CD4-positive, alpha-beta memory T cell (primary cell): ENCODE results near the gene CALML6. TPM values are rescaled to one million over a fixed set of nuclear protein-coding genes. Genes with fewer than 3 reads are reported as not detected.
A peak's percentile ranks its signal among the peaks of the same experiment; 100 is the strongest.

Experiments
- CTCF ChIA-PET: fragments of 350-600 bp; sonication (Branson Sonifier 250); formaldehyde crosslinking; loops from one replicate; lab custom pipeline; 2021; ENCODE audit warnings: inconsistent platforms; ENCODE audit not compliant: partially characterized antibody; lab: Charles Lee
- POLR2A ChIA-PET: fragments of 350-600 bp; sonication (Branson Sonifier 250); formaldehyde crosslinking; loops from one replicate; lab custom pipeline; 2021; ENCODE audit not compliant: partially characterized antibody; lab: Charles Lee
- DNase-seq, 5 donors: peaks; one replicate each; pipeline versions ENCODE4 v3.0.0 to v3.0.0-alpha.2; 2020 to 2022; ENCODE audit warnings: mixed read lengths in 1 of 5
- H3K27ac ChIP-seq: one replicate; pipeline ENCODE4 v1.7.0; 2013; ENCODE audit warnings: low read depth, low read length
- H3K27me3 ChIP-seq: 2 replicates; pipeline ENCODE4 v1.7.0; 2013; ENCODE audit warnings: mild to moderate bottlenecking, low read length, moderate library complexity; ENCODE audit not compliant: insufficient read depth
- H3K36me3 ChIP-seq: 2 replicates; pipeline ENCODE4 v1.7.0; 2013; ENCODE audit warnings: mild to moderate bottlenecking, low read length, moderate library complexity; ENCODE audit not compliant: insufficient read depth
- H3K4me1 ChIP-seq: 2 replicates; pipeline ENCODE4 v1.7.0; 2013; ENCODE audit warnings: mild to moderate bottlenecking, low read length, moderate library complexity; ENCODE audit not compliant: insufficient read depth
- H3K4me3 ChIP-seq, 2 donors: one replicate each; pipeline ENCODE4 v1.7.0; 2013; ENCODE audit warnings: low read length in 2 of 2, mild to moderate bottlenecking in 1 of 2
- H3K9me3 ChIP-seq, 2 donors: one replicate each; pipeline ENCODE4 v1.7.0; 2013; ENCODE audit warnings: low read length in 2 of 2, control low read depth in 1 of 2; ENCODE audit not compliant: control insufficient read depth in 1 of 2
- H3K27ac Mint-ChIP-seq, 7 donors: one replicate each; pipeline ENCODE4 v1.8.0; 2020 to 2021; ENCODE audit warnings: mixed read lengths in 7 of 7, mild to moderate bottlenecking in 6 of 7, inconsistent platforms in 3 of 7, moderate library complexity in 3 of 7
- H3K27me3 Mint-ChIP-seq, 2 donors: one replicate each; pipeline ENCODE4 v1.8.0; 2020 to 2021; ENCODE audit warnings: mixed read lengths in 2 of 2
- H3K36me3 Mint-ChIP-seq, 2 donors: one replicate each; pipeline ENCODE4 v1.8.0; 2020 to 2021; ENCODE audit warnings: mixed read lengths in 2 of 2, inconsistent platforms in 1 of 2, mild to moderate bottlenecking in 1 of 2
- H3K4me1 Mint-ChIP-seq, 4 donors: one replicate each; pipeline ENCODE4 v1.8.0; 2020 to 2021; ENCODE audit warnings: mixed read lengths in 4 of 4, mild to moderate bottlenecking in 1 of 4
- H3K4me3 Mint-ChIP-seq, 8 donors: one replicate each; pipeline ENCODE4 v1.8.0; 2020 to 2021; ENCODE audit warnings: mixed read lengths in 8 of 8, mild to moderate bottlenecking in 7 of 8, moderate library complexity in 6 of 8, inconsistent platforms in 3 of 8
- H3K9me3 Mint-ChIP-seq, 8 donors: one replicate each; pipeline ENCODE4 v1.8.0; 2020 to 2021; ENCODE audit warnings: mixed read lengths in 8 of 8, mild to moderate bottlenecking in 5 of 8, inconsistent platforms in 3 of 8, moderate library complexity in 1 of 8
- intact Hi-C: fragments of 100-400 bp; cut with micrococcal nuclease; formaldehyde crosslinking; loops from one replicate; pipeline ENCODE4 v1.15.1; 2023
- polyA plus RNA-seq, 2 donors: library from polyadenylated mRNA; unstranded; fragments of 300-500 nt; fragmentation: Illumina TruSeq; gene quantifications; one replicate each; pipeline ENCODE4 v1.2.3, GENCODE V29; 2021
- total RNA-seq, 2 experiments: library from RNA; stranded (reverse); gene quantifications; one replicate each; pipeline ENCODE4 v1.2.3, GENCODE V29; 2021

Gene CALML6
- total and polyA plus RNA-seq, 4 experiments from 2014 or later = 0.44 to 0.78 TPM; not detected in 2

DNA sequence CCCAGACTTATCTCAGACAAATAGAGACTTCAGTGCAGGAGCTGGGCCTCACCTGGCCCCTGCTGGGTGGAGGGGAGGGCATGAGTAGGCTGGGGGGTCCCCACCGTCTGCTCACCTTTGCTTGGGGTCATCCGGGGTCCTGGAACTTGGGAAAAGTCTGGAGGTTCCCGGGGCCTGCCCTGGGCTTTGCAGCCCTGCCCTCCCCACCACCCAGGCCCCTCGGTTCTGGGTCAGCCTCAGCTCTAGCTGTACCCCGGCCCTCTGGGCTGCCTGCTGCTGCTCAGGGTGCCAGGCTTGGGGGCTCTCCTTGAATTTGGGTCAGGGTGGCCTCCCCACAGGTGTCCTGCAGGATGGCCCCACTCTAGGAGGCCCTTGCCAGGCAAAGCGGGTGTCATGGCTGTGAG lies 6.4 kb downstream of the CALML6 start:
- intact Hi-C loops = no loop called here
- Histone ChIP-seq H3K9me3 (no peaks in the 10 kb centered on the region), H3K27me3 (no peaks in the 10 kb centered on the region), H3K36me3 (no peaks in the 10 kb centered on the region), H3K4me3 (no peak overlapping the region), H3K4me1 (peaks cover 17% of the 10 kb centered on the region), H3K27ac (no peak overlapping the region)
- Mint-ChIP-seq H3K36me3 (no peaks in the 10 kb centered on the region), H3K27ac (no peak overlapping the region), H3K27me3 (no peaks in the 10 kb centered on the region), H3K4me1 (peaks cover 1 to 15% (median 6%) of the 10 kb centered on the region in 4 donors), H3K4me3 (no peak overlapping the region), H3K9me3 (no peaks in the 10 kb centered on the region)
- POLR2A ChIA-PET = no interaction called here
- CTCF ChIA-PET = no interaction called here
- DNase-seq = no peak

DNA sequence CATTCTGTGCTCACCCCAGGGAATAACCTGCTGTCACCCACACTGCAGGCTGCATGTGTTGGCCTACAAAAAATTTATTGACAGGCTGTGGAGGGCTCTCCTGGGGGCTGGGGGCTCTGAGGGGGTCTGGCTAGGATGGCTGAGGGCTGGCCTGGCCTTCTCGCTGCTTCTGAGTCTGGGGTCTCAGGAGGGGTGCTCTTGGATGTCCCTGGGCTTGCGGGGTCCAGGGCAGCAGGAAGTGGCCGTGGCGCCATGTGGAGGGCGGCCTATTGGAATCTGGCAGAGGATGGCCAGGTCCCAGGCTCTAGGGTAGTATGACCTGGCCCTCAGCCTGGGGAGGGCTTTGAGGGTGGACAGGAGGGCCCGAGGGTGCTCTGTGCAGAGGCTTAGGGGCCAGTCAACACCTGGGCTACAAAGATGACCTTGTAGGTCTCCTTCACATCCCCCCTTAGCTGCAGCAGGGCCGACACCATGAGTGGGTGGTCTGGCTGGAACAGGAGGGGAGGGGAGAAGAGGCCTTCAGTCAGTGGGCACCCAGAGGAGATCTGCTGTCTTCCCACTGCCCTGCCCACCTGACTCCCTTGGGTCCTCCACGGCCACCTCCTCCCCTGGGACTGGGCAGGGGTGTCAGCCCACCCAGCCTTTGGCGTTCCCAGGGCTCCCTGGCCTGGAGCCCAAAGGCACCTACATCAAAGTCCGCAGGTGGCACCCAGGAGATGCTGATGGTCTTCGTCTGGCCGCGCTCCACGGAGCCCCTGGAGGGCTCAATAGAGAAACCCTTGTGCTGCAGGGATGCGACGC lies 7.0 kb downstream of the CALML6 start:
- ChIA-PET CTCF (no interaction called here), POLR2A (interaction anchor here (1.0 kb wide), 1 partner anchor 13 kb away, joined by 3 read pairs; no protein-coding TSS in a partner anchor)
- DNase-seq = no peak
- Histone ChIP-seq H3K36me3 (no peaks in the 10 kb centered on the region), H3K4me1 (peaks cover 17% of the 10 kb centered on the region), H3K9me3 (no peaks in the 10 kb centered on the region), H3K27ac (no peak overlapping the region), H3K27me3 (no peaks in the 10 kb centered on the region), H3K4me3 (no peak overlapping the region)
- Mint-ChIP-seq H3K4me1 (peaks cover 1 to 15% (median 6%) of the 10 kb centered on the region in 4 donors), H3K27me3 (no peaks in the 10 kb centered on the region), H3K27ac (no peak overlapping the region), H3K36me3 (no peaks in the 10 kb centered on the region), H3K9me3 (no peaks in the 10 kb centered on the region), H3K4me3 (no peak overlapping the region)
- intact Hi-C loops = no loop called here

DNA sequence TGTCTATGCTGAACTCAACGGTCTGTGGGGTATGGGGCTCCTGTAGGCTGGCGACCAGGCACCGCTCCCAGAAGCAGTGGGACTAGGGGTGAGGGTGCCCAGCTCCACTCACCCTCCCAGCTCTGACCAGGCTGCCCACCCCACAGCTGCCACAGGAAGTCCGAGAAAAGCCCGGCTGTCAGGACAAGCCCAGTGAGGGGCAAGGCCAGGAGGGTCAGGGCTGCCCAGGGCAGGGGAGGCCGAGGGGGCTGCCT lies 7.6 kb downstream of the CALML6 start:
- Histone ChIP-seq H3K27me3 (no peaks in the 10 kb centered on the region), H3K4me3 (no peak overlapping the region), H3K36me3 (no peaks in the 10 kb centered on the region), H3K27ac (no peak overlapping the region), H3K4me1 (peaks cover 17% of the 10 kb centered on the region), H3K9me3 (no peaks in the 10 kb centered on the region)
- ChIA-PET POLR2A (interaction anchor here (1.0 kb wide), 1 partner anchor 13 kb away, joined by 3 read pairs; no protein-coding TSS in a partner anchor), CTCF (no interaction called here)
- no peaks in the 10 kb centered on the region for H3K36me3 Mint-ChIP-seq
- H3K4me3 Mint-ChIP-seq = no peak overlapping the region
- no peaks in the 10 kb centered on the region for H3K27me3 Mint-ChIP-seq
- DNase-seq = no peak
- H3K4me1 Mint-ChIP-seq = peaks cover 1 to 12% (median 5%) of the 10 kb centered on the region in 4 donors
- intact Hi-C loops = no loop called here
- H3K9me3 Mint-ChIP-seq = no peaks in the 10 kb centered on the region
- H3K27ac Mint-ChIP-seq = no peak overlapping the region

DNA sequence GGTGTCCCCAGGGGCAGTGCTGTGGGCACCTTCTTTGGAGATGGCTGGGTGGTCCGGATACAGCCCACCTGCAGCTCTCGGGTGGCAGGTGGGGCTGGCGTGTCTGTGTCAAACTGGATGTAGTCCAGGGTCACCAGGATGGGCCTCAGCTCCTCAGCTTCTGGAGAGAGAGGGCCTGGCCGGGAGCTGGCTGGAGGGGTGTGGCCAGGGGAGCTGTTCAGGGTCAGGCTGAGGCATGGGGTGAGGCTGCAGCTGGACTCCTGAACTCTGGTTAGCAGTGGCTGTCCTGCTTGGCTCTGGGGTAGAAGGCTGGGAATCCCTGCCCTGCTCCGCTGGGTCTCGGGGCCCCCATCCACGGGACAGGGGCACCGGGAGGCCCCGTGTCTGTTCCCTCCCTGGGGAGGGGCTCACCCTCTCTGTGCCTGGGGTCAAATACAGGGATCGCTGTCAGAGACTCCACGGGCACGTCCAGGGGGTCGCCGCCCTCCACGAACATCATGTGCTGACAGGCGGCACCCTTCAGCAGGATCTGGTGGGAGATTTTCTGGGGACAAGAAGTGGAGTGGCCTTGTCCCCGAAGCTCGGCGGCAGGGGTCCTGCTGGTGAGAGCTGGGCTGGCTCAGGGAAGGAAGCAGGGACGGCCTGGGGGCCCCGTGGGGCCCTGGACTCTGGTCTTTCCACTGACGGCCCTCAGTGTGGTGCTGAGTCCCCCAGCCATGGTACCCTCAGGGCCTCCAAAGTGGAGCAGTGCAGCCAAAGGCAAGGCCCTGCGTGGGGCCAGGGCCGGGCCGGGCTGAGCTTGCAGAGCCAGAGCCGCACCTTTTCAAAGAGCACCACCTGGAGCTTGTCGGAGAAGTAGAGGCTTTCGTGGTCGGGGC lies 8.1 kb downstream of the CALML6 start:
- Histone ChIP-seq H3K9me3 (no peaks in the 10 kb centered on the region), H3K27ac (no peak overlapping the region), H3K4me1 (peaks cover 13% of the 10 kb centered on the region), H3K27me3 (no peaks in the 10 kb centered on the region), H3K36me3 (no peaks in the 10 kb centered on the region), H3K4me3 (no peak overlapping the region)
- Mint-ChIP-seq H3K9me3 (no peaks in the 10 kb centered on the region), H3K27ac (no peak overlapping the region), H3K27me3 (no peaks in the 10 kb centered on the region), H3K4me3 (no peak overlapping the region), H3K36me3 (no peaks in the 10 kb centered on the region), H3K4me1 (peaks cover 1 to 7% (median 2%) of the 10 kb centered on the region in 4 donors)
- ChIA-PET POLR2A (interaction anchor here (0.9 to 1.0 kb wide), 2 partner anchors 14 kb away, joined by 3 read pairs; no protein-coding TSS in a partner anchor), CTCF (no interaction called here)
- DNase-seq = no peak
- intact Hi-C loops = no loop called here

DNA sequence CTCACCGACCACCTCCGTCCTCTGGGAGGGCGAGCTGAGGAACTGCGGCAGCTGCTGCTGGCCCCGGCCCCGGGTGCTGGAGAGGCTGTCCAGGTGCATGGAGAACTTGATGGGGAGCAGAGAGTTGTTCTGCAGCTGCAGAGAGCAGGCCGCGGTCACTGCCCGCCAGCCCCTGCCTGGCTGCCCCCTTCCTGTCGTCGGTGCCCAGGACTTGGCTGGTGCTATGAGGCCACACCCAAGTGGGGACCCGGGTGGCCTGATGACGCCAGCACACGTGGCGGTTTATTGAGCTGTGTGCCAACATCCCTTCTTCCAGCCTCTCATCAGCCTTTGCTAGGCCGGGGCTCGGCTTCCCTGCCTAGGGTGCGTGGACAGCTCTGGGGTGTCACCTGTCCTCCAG lies 9.3 kb downstream of the CALML6 start:
- intact Hi-C loops = no loop called here
- Histone ChIP-seq H3K36me3 (no peaks in the 10 kb centered on the region), H3K9me3 (no peaks in the 10 kb centered on the region), H3K27ac (no peak overlapping the region), H3K4me1 (peaks cover 6% of the 10 kb centered on the region), H3K4me3 (no peak overlapping the region), H3K27me3 (no peaks in the 10 kb centered on the region)
- Mint-ChIP-seq H3K27ac (peak overlapping the region in 1 of 7 donors; percentile 35), H3K27me3 (no peaks in the 10 kb centered on the region), H3K4me1 (peaks cover 0 to 4% (median 1%) of the 10 kb centered on the region in 4 donors), H3K9me3 (no peaks in the 10 kb centered on the region), H3K36me3 (no peaks in the 10 kb centered on the region), H3K4me3 (no peak overlapping the region)
- ChIA-PET CTCF (interaction anchor here (0.9 kb wide), 1 partner anchor 15 kb away, joined by 3 read pairs; no protein-coding TSS in a partner anchor), POLR2A (no interaction called here)
- DNase-seq = no peak

DNA sequence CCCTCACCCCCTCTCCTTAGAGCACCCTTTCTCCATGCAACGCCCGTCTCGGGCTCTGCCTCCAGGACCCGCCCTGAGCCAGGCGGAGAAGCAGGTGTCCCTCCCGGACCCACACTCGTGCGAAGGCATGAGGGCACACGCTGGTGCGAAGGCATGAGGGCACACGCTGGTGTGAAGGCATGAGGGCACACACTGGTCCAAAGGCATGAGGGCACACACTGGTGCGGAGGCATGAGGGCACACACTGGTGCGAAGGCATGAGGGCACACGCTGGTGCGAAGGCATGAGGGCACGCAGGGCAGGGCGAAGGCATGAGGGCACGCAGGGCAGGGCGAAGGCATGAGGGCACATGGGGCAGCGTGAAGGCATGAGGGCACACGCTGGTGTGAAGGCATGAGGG lies 9.8 kb downstream of the CALML6 start:
- Histone ChIP-seq H3K9me3 (no peaks in the 10 kb centered on the region), H3K36me3 (no peaks in the 10 kb centered on the region), H3K27me3 (no peaks in the 10 kb centered on the region), H3K4me1 (peaks cover 2% of the 10 kb centered on the region), H3K27ac (no peak overlapping the region), H3K4me3 (no peak overlapping the region)
- Mint-ChIP-seq H3K27me3 (no peaks in the 10 kb centered on the region), H3K9me3 (no peaks in the 10 kb centered on the region), H3K4me3 (no peak overlapping the region), H3K4me1 (no peaks in the 10 kb centered on the region), H3K36me3 (no peaks in the 10 kb centered on the region), H3K27ac (peak overlapping the region in 1 of 7 donors; percentile 35)
- no peak for DNase-seq
- ChIA-PET POLR2A (no interaction called here), CTCF (interaction anchor here (0.9 kb wide), 1 partner anchor 16 kb away, joined by 3 read pairs; no protein-coding TSS in a partner anchor)
- intact Hi-C loops = no loop called here
